Testis (tissue), 3 donors: ENCODE measurements around the gene CACNB4. TPM values are rescaled to one million over a fixed set of nuclear protein-coding genes. Genes with fewer than 3 reads are reported as not detected.

Source experiments
- DNase-seq: peaks from one replicate; pipeline ENCODE4 v3.0.0-alpha.2; 2019
- H3K27ac ChIP-seq, 2 donors: fragments of 200-600 bp; sonication (generic); one replicate each; pipeline ENCODE4 v1.5.1; 2019
- H3K27me3 ChIP-seq: fragments of 200-600 bp; sonication (generic); one replicate; pipeline ENCODE4 v1.5.1; 2019
- H3K36me3 ChIP-seq: fragments of 200-600 bp; sonication (generic); one replicate; pipeline ENCODE4 v1.5.1; 2017; ENCODE audit warnings: low read depth; ENCODE audit errors: missing control alignments
- H3K4me1 ChIP-seq: fragments of 200-600 bp; sonication (generic); one replicate; pipeline ENCODE4 v1.5.1; 2019
- H3K4me3 ChIP-seq, 2 donors: fragments of 200-600 bp; sonication (generic); one replicate each; pipeline ENCODE4 v1.5.1; 2017 to 2019
- H3K9me3 ChIP-seq: fragments of 200-600 bp; sonication (generic); one replicate; pipeline ENCODE4 v1.5.1; 2017
- POLR2A ChIP-seq: fragments of 450-650 bp; IDR thresholded peaks from one replicate; pipeline ENCODE4 v1.6.1; 2017; ENCODE audit warnings: antibody characterized with exemption, mild to moderate bottlenecking, moderate library complexity
- WGBS, 2 donors: methylation state at CpG; one replicate each; pipeline ENCODE4 v1.1.5; 2018; 5-methylcytosine and 5-hydroxymethylcytosine counted together
- intact Hi-C: fragments of 100-400 bp; cut with DNase I; formaldehyde crosslinking; loops from one replicate; pipeline ENCODE4 v1.15.1; 2023; ENCODE audit warnings: low total_unique reads
- polyA plus RNA-seq: library from polyadenylated mRNA; stranded (reverse); fragments of 350-450 nt; fragmentation: Illumina TruSeq; extraction: RNeasy Lipid Tissue Mini Kit (QIAGEN cat#74804); gene quantifications from one replicate; pipeline ENCODE4 v1.2.3, GENCODE V29; 2014; ENCODE audit warnings: low read depth, low replicate concordance; ENCODE audit not compliant: insufficient read depth
- total RNA-seq, 2 donors: library from RNA; depleted of rRNA; stranded (reverse); fragments of >200 nt; gene quantifications; one replicate each; pipeline ENCODE4 v1.2.3, GENCODE V29; 2016
- TF ChIP-seq, protein P1 (sequence below), 3 experiments: fragments of 450-650 bp in 2 of 3; fragments of 200-600 bp in 1 of 3; sonication (generic) in 1 of 3; IDR thresholded peaks; one replicate each; pipeline ENCODE4 v1.5.1; 2016 to 2019; ENCODE audit warnings: antibody characterized with exemption in 3 of 3, mild to moderate bottlenecking in 2 of 3, moderate library complexity in 1 of 3

CACNB4 gene
- total and polyA plus RNA-seq, 3 donors from 2014 or later: 7.8 to 83.8 (median 82.2) TPM

DNA sequence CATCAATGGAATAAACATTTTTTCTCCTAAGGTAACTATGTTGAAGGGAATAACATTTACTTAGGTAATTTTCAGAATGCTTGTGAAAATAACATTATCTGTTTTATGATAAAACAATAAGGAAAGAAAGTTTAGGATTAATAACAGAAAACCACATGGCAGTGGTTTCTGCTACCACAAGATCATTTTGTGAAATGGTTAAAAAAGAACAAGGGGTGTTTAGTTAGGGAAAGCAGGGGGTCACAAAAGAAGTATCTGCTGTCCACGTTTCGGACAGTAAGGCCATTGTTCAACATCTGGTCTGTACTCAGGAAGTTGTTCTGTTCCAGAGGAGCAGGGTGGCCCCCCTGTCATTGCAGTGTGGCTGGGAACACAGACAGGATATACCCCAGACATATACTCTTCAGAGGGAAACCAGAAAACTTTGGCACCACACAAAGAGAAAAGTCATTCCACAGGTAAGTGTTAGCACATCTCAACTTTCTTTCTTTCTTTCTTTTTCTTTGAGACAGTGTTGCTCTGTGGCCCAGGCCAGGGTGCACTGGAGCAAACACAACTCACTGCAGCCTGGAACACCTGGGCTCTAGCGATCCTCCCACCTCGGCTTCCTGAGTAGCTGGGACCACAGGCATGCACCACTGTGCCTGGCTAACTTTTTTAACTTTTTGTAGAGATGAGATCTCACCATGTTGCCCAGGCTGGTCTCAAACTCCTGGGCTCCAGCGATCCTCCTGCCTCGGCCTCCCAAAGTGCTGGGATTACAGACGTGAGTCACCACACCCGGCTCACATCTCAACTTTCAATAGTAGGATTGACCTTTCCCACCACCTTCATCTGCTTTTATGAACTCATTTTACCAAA is 255.8 kb downstream of the CACNB4 start:
- intact Hi-C loops: no loop called here

DNA sequence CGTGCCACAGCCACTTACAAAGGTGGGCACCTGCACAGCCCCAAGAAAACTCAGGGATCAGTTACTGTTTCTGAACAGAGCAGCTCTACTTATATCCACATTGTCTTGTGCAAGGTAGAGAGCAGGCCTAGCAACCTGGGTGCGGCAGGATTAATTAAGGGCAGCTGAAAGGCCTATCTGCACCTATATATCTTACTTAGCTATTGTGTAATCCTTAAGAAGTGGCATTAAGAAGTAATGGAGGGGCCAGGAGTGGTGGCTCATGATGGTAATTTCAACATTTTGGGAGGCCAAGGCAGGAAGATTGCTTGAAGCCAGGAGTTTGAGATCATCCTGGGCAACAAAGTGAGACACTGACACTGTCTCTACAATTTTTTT is 257.8 kb downstream of the CACNB4 start:
- WGBS, 2 donors: 94 to 95% methylated on average over 2 of the region's 2 CpGs
- TF ChIP-seq, protein P1, sequence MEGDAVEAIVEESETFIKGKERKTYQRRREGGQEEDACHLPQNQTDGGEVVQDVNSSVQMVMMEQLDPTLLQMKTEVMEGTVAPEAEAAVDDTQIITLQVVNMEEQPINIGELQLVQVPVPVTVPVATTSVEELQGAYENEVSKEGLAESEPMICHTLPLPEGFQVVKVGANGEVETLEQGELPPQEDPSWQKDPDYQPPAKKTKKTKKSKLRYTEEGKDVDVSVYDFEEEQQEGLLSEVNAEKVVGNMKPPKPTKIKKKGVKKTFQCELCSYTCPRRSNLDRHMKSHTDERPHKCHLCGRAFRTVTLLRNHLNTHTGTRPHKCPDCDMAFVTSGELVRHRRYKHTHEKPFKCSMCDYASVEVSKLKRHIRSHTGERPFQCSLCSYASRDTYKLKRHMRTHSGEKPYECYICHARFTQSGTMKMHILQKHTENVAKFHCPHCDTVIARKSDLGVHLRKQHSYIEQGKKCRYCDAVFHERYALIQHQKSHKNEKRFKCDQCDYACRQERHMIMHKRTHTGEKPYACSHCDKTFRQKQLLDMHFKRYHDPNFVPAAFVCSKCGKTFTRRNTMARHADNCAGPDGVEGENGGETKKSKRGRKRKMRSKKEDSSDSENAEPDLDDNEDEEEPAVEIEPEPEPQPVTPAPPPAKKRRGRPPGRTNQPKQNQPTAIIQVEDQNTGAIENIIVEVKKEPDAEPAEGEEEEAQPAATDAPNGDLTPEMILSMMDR (IDR thresholded peaks at IDR 0.05): no peak
- TF ChIP-seq POLR2A: no peak
- H3K27ac ChIP-seq: no peak overlapping the region
- DNase-seq: no peak
- intact Hi-C loops: no loop called here
- no peaks in the 10 kb centered on the region for H3K27me3 ChIP-seq
- no peak overlapping the region for H3K4me3 ChIP-seq
- H3K36me3 ChIP-seq: no peaks in the 10 kb centered on the region
- no peaks in the 10 kb centered on the region for H3K4me1 ChIP-seq
- no peaks in the 10 kb centered on the region for H3K9me3 ChIP-seq

More for the DNA sequence above, 255.8 kb downstream of the CACNB4 start:
- Histone ChIP-seq H3K9me3 (no peaks in the 10 kb centered on the region), H3K4me1 (no peaks in the 10 kb centered on the region), H3K27ac (no peak overlapping the region), H3K27me3 (no peaks in the 10 kb centered on the region), H3K36me3 (no peaks in the 10 kb centered on the region), H3K4me3 (no peak overlapping the region)
- TF ChIP-seq, protein P1 (IDR thresholded peaks at IDR 0.05): no peak
- TF ChIP-seq POLR2A: no peak
- no peak for DNase-seq
- WGBS, 2 donors: 69 to 75% methylated on average over 8 of the region's 8 CpGs

DNA sequence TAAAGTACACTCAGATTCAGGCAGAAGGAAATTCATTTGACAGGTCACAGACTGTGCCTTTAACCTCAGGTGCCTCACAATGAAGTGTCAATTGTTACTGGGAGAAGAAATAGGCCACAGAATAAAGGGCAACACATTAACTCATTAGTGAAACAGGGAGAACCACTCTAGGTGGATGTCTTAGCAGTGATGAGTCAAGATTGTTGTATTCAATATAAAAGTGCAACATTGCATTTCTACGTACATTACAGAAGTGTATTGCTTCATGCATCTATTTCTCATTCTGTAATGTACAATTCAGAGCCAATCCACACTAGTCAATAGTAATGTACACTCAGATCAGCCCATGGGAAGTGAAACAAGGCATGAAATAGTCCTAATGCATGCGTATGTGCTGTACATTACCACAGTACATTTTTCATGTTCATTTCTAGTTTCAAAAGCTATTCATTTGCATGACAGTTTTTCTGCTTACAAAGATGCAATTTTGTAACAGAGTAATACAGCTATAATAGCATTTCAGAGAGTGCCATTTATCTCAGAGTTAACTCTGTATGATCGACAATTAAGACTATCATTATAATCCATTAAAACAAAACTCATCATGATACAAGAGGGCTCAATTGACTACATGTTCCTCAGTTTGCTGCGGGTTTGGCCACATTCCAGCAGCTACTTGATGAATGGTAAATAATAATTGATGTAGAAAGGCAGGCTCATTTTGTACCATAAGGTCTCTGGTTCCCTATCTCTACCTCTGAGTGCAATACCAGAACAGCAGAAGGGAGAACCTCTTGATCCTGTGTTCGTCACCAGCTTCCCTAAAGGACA is 258.4 kb downstream of the CACNB4 start:
- Histone ChIP-seq H3K27ac (no peak overlapping the region), H3K9me3 (no peaks in the 10 kb centered on the region), H3K4me3 (no peak overlapping the region), H3K4me1 (no peaks in the 10 kb centered on the region), H3K27me3 (no peaks in the 10 kb centered on the region), H3K36me3 (no peaks in the 10 kb centered on the region)
- DNase-seq: no peak
- WGBS, 2 donors: 82% methylated on average over 5 of the region's 5 CpGs
- TF ChIP-seq POLR2A: no peak
- TF ChIP-seq, protein P1 (IDR thresholded peaks at IDR 0.05): no peak
- intact Hi-C loops: no loop called here

DNA sequence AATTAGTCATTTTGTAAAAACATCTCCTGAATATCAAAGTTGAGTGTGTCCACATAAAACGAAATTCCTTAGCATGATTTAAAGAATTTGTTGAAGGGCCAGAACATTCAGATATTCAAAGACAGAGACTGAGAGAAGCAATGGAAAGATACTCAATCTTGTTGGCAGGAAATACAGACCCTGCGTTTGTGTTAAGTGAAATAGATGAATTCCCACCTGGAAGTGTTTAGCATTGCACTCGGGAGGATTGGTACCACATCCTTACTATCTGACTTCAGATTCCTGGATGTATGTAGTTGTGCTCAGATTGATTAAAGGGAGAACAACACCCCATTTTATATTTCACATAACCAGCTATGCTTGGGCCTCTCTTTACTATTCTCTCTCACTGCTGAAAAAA is 260.9 kb downstream of the CACNB4 start:
- Histone ChIP-seq H3K27me3 (no peaks in the 10 kb centered on the region), H3K27ac (no peak overlapping the region), H3K36me3 (no peaks in the 10 kb centered on the region), H3K9me3 (no peaks in the 10 kb centered on the region), H3K4me3 (no peak overlapping the region), H3K4me1 (no peaks in the 10 kb centered on the region)
- no peak for DNase-seq
- intact Hi-C loops: no loop called here
- TF ChIP-seq, protein P1 (IDR thresholded peaks at IDR 0.05): no peak
- TF ChIP-seq POLR2A: no peak
- WGBS, 2 donors: 70 to 78% methylated on average over 3 of the region's 3 CpGs
